GM19023 (cell line): Measurements from ENCODE around the gene BTAF1.

Source experiments
- ATAC-seq: cut with Tn5 transposase; IDR thresholded peaks from one replicate; pipeline ENCODE4 v1.9.1; 2021; ENCODE audit warnings: mild to moderate bottlenecking, moderate library complexity; ENCODE audit not compliant: unreplicated experiment

The BTAF1 gene

GRCh38 chr10:92042541-92042940 is 119.0 kb downstream of the BTAF1 start:
- ATAC-seq, result no peak

DNA sequence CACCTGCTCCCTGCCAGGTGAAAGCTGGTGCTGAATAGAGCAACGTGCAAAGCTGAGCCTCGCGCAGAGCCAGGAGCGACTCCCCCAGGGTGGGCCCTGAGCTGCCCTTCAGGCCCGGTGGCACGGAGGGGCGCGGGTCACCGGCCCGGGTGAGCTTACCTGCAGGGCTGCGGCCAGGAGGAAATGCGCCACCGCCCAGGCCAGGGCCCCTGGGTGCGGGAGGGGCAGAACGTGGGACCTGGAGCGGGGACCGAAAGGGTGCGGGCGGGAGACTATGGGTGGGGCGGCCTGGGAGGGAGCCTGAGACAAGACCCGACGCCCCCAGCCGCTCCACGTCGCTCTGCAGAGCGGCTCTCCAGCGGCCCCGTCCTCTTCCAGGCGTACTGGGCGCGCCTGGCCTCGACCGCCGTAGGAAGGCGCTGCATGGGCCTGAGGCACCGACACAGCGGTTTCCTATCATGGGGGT is 122.1 kb downstream of the BTAF1 start:
- ATAC-seq, result no peak

- ATAC-seq, result no peak
These were observed 123.6 kb downstream of the BTAF1 start for GRCh38 chr10:92047215-92047614.

DNA sequence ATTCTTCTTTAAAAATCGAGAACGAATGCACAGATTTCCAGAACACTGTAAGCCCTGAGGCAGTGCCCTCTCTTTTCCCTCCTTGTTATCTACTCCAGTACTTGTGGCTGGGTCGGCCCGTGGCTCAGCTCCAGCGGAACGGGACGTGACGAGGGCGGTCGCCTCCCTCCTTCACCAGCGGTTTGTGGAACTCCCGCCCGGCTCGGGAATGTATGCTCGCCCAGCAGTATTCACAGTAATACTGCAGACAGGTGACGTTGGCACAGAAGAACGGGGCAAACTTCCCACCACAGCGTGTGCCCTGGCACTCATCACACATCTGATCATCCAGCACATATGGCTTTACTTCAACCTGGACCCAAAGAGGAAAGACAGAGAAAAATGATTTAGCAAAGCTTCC is 128.5 kb downstream of the BTAF1 start:
- ATAC-seq, result no peak

GRCh38 chr10:92052741-92053140 is 129.2 kb downstream of the BTAF1 start:
- no peak for ATAC-seq

DNA sequence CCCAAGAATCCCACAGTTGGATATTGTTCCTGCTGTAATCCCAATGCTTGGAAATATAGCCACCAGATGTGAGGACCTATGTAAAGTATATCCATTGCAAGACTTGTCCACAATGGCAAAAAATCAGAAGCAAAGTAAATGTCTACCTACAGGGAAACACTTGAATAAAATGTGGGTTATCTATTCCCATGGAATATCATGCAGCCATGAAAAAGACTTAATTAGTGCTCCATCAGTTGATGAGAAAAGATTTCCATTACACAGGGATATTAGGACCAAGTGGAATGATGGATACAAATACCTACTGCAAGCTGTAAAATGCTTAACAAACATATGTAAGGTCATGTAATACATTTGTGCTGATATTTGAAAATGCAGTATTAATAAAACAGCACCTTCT is 131.2 kb downstream of the BTAF1 start:
- ATAC-seq, result no peak

GRCh38 chr10:92062273-92062672 is 138.7 kb downstream of the BTAF1 start:
- no peak for ATAC-seq

DNA sequence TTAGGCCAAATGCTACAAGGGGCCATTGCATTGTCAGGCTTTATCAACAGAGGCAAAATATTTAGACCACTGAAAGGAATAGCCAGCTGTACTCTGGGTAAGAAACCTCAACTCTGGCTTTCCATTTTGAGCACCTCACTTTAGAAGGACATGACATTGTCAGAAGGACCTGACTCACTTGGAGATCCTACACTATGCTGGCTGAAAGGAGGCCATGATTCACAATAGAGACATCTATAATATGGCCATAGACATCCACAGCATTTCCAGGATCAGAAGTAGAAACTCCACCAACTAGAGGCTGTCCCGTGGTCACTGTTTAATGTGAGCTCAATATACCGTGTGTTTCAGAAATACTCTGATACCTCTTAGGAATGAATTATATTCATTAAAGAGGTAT is 140.9 kb downstream of the BTAF1 start:
- ATAC-seq, result no peak

DNA sequence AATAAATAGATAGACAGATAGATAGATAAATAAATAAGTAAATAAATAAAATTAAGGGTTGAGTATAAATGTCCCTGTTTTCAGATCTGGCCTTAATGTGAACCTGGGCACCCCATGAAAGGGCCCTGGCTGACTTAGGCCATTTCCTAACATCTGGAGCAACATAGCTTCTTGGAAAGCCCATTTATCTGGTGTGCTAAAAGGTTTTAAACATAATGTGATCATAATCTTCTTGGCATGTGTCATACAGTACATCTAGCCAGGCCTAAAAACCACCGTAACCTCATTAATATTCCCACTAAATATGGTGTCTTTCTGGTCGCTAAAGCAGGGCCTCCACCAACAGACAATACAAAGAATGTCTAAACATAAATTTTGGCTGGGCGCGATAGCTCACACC is 142.8 kb downstream of the BTAF1 start:
- ATAC-seq, result no peak

- ATAC-seq, result no peak
These were observed 145.3 kb downstream of the BTAF1 start for GRCh38 chr10:92068900-92069299.

- no peak for ATAC-seq
These were observed 150.7 kb downstream of the BTAF1 start for GRCh38 chr10:92074126-92074887.

DNA sequence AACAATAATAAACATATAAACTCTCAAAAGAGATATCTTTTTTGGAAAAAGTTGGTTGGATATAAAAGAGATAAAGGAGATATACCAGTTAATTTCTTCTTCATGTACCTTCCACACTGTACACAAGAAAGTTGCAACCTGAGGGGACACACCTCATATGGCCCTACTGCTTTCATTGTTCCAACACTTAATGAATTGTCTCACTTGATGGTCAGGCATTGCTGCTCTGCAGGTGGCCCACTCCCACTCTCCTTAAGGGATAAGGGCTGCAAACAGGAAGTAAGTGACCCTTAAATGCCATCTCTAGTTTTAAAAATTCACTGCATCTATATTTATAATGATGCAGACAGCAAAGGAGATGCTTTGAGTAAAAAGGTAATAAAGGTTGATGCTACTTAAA is 152.3 kb downstream of the BTAF1 start:
- no peak for ATAC-seq

DNA sequence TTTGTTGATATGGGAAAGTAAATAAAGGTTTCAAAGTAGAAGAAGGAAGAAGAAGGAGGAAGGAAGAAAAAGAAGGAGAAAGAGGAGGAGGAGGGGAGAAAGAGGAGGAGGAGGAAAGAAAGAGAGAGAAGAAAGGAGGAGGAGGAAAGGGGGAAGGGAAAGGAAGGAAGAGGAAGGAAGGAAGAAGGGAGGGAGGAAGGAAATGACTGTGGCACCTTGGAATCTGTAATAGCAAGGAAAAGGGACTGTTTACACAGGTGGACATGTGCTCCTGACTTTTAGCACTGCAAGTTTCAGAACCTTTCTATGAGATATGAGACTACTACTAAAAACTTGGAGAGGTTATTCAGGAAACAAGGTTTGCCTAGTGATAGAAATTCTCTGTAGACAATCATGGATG is 153.2 kb downstream of the BTAF1 start:
- no peak for ATAC-seq

DNA sequence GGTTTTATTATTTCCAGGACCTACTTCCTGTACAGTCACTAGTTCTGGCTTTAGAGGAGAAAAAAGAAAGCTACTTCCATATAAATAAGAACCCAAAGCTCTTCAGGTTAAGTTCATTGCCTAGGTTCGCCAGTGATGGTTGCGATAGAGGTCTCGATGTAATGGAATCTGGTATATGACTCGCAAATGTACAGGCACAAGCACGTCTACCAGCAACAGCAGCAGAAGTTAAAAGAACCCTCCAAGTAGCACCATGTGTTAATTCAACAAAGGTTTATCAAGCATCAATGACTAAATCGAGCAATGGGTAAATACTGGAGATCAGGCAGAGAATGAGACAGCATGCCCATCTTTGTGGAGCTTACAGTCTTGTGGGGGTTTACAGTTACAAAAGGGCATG is 155.4 kb downstream of the BTAF1 start:
- no peak for ATAC-seq
